ENCODE data around the gene COMMD7.

COMMD7 gene

GRCh38 chr20:32790751-32791057 is 47.4 kb upstream of the COMMD7 start:
- Histone ChIP-seq H3K4me2 (ENCODE audit: low read depth, low read length) (no peak overlapping the region), H4K20me1 (ENCODE audit: insufficient read depth, low read length) (no peaks in the 10 kb centered on the region), H3K9me2 (replicated peaks; ENCODE audit: insufficient read depth, low read length) (no peaks in the 10 kb centered on the region), H3K27ac (ENCODE audit: low read length) (no peak overlapping the region), H3K36me3 (replicated peaks; ENCODE audit: insufficient read depth, low read length) (no peaks in the 10 kb centered on the region), H3K9me3 (replicated peaks; ENCODE audit: insufficient read depth, low read length) (no peaks in the 10 kb centered on the region), H3F3A (ENCODE audit: insufficient read depth, low read length) (no peaks in the 10 kb centered on the region), H3K9ac (ENCODE audit: low read length) (no peak overlapping the region), H2AFZ (ENCODE audit: low read length) (no peak overlapping the region), H3K4me1 (ENCODE audit: low read length) (no peaks in the 10 kb centered on the region), H3K79me2 (ENCODE audit: low read length) (no peaks in the 10 kb centered on the region), H3K27me3 (replicated peaks; ENCODE audit: insufficient read depth, low read length) (no peaks in the 10 kb centered on the region), H3K4me3 (ENCODE audit: low read length) (no peak overlapping the region)
- TF ChIP-seq EZH2 (optimal IDR thresholded peaks at IDR 0.05; ENCODE audit: low read depth, low read length) (no peak), EZH2phosphoT487 (IDR thresholded peaks at IDR 0.05; ENCODE audit: low read length) (no peak), CTCF (IDR thresholded peaks at IDR 0.05; ENCODE audit: low read length) (no peak)
- no peak for DNase-seq

- peak; percentile 98 for TF ChIP-seq CTCF (IDR thresholded peaks at IDR 0.05; ENCODE audit: low read length)
- no peak for TF ChIP-seq EZH2 (optimal IDR thresholded peaks at IDR 0.05; ENCODE audit: low read depth, low read length)
- no peak for TF ChIP-seq EZH2phosphoT487 (IDR thresholded peaks at IDR 0.05; ENCODE audit: low read length)
- H3K4me2 ChIP-seq (ENCODE audit: low read depth, low read length) = no peak overlapping the region
- no peaks in the 10 kb centered on the region for H3K9me2 ChIP-seq (replicated peaks; ENCODE audit: insufficient read depth, low read length)
- H3K27ac ChIP-seq (ENCODE audit: low read length) = no peak overlapping the region
- no peaks in the 10 kb centered on the region for H3K4me1 ChIP-seq (ENCODE audit: low read length)
- DNase-seq = peak; percentile 60
- no peaks in the 10 kb centered on the region for H3K9me3 ChIP-seq (replicated peaks; ENCODE audit: insufficient read depth, low read length)
- H2AFZ ChIP-seq (ENCODE audit: low read length) = no peak overlapping the region
- no peaks in the 10 kb centered on the region for H3K79me2 ChIP-seq (ENCODE audit: low read length)
- no peaks in the 10 kb centered on the region for H3K36me3 ChIP-seq (replicated peaks; ENCODE audit: insufficient read depth, low read length)
- H3K9ac ChIP-seq (ENCODE audit: low read length) = no peak overlapping the region
- H4K20me1 ChIP-seq (ENCODE audit: insufficient read depth, low read length) = no peaks in the 10 kb centered on the region
- H3K27me3 ChIP-seq (replicated peaks; ENCODE audit: insufficient read depth, low read length) = no peaks in the 10 kb centered on the region
- no peak overlapping the region for H3K4me3 ChIP-seq (ENCODE audit: low read length)
- no peaks in the 10 kb centered on the region for H3F3A ChIP-seq (ENCODE audit: insufficient read depth, low read length)
Observed at GRCh38 chr20:32789896-32790750, 46.9 kb upstream of the COMMD7 start.

GRCh38 chr20:32787168-32787567 is 43.9 kb upstream of the COMMD7 start:
- no peak overlapping the region for H2AFZ ChIP-seq (ENCODE audit: low read length)
- H3K27ac ChIP-seq (ENCODE audit: low read length) = no peak overlapping the region
- TF ChIP-seq EZH2 (optimal IDR thresholded peaks at IDR 0.05; ENCODE audit: low read depth, low read length) (no peak), EZH2phosphoT487 (IDR thresholded peaks at IDR 0.05; ENCODE audit: low read length) (no peak)
- no peaks in the 10 kb centered on the region for H3K9me2 ChIP-seq (replicated peaks; ENCODE audit: insufficient read depth, low read length)
- H3K4me2 ChIP-seq (ENCODE audit: low read depth, low read length) = no peak overlapping the region
- H4K20me1 ChIP-seq (ENCODE audit: insufficient read depth, low read length) = no peaks in the 10 kb centered on the region
- H3K9me3 ChIP-seq (replicated peaks; ENCODE audit: insufficient read depth, low read length) = no peaks in the 10 kb centered on the region
- H3K4me3 ChIP-seq (ENCODE audit: low read length) = no peak overlapping the region
- no peak for DNase-seq
- no peaks in the 10 kb centered on the region for H3K36me3 ChIP-seq (replicated peaks; ENCODE audit: insufficient read depth, low read length)
- no peaks in the 10 kb centered on the region for H3K79me2 ChIP-seq (ENCODE audit: low read length)
- H3F3A ChIP-seq (ENCODE audit: insufficient read depth, low read length) = no peaks in the 10 kb centered on the region
- no peaks in the 10 kb centered on the region for H3K27me3 ChIP-seq (replicated peaks; ENCODE audit: insufficient read depth, low read length)
- H3K9ac ChIP-seq (ENCODE audit: low read length) = no peak overlapping the region
- H3K4me1 ChIP-seq (ENCODE audit: low read length) = no peaks in the 10 kb centered on the region

Measured in MM.1S (cell line).